Measurements from ENCODE around the gene CSE1L. TPM values are rescaled to one million over a fixed set of nuclear protein-coding genes. Genes with fewer than 3 reads are reported as not detected.

Gene CSE1L
- total RNA-seq, 1 experiment from 2014 or later: 246 TPM

DNA sequence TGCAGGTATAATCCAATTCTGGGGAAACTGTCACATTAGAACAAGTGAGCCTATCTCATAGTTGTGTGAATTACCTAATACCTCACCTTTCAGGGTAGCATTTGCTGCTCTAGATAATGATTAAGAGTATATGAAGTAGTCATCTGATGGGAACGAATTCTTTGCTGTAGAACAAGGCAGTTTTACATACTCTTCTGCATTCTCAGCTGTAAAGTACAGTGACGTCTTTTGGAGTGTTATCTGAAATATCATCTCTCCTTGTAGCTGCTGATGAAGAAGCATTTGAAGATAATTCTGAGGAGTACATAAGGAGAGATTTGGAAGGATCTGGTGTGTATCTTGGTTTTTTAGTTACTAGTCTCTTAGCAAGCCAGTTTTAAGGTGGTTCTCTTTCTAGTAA is 28.4 kb downstream of the CSE1L start:
- peaks cover 2% of the 10 kb centered on the region for H3K79me1 ChIP-seq (ENCODE audit: insufficient read depth, low read depth, low read length, poor library complexity, severe bottlenecking)
- TF ChIP-seq, protein P1, sequence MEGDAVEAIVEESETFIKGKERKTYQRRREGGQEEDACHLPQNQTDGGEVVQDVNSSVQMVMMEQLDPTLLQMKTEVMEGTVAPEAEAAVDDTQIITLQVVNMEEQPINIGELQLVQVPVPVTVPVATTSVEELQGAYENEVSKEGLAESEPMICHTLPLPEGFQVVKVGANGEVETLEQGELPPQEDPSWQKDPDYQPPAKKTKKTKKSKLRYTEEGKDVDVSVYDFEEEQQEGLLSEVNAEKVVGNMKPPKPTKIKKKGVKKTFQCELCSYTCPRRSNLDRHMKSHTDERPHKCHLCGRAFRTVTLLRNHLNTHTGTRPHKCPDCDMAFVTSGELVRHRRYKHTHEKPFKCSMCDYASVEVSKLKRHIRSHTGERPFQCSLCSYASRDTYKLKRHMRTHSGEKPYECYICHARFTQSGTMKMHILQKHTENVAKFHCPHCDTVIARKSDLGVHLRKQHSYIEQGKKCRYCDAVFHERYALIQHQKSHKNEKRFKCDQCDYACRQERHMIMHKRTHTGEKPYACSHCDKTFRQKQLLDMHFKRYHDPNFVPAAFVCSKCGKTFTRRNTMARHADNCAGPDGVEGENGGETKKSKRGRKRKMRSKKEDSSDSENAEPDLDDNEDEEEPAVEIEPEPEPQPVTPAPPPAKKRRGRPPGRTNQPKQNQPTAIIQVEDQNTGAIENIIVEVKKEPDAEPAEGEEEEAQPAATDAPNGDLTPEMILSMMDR (conservative IDR thresholded peaks at IDR 0.05): no peak
- no peak overlapping the region for H4K91ac ChIP-seq (ENCODE audit: insufficient read length, low read depth, low read length)
- Mint-ChIP-seq H3K4me3 (no peak overlapping the region), H3K9me3 (no peaks in the 10 kb centered on the region), H3K36me3 (ENCODE audit: insufficient read depth in 1 of 3, low read depth in 3 of 3) (peaks cover 35 to 97% (median 87%) of the 10 kb centered on the region in 3 experiments; a peak in 6 of 7 replicates), H3K27ac (peak overlapping the region in 1 of 3 experiments; percentile 15; a peak in 1 of 7 replicates), H3K4me1 (no peaks in the 10 kb centered on the region), H3K27me3 (ENCODE audit: low read depth) (no peaks in the 10 kb centered on the region)
- no peak overlapping the region for H2BK12ac ChIP-seq (ENCODE audit: insufficient read length, low read depth, low read length)
- no peak overlapping the region for H3K4ac ChIP-seq (ENCODE audit: low read depth, low read length)
- H2AK5ac ChIP-seq (ENCODE audit: insufficient read length, low read length): no peak overlapping the region
- H3K9me3 ChIP-seq (ENCODE audit: control insufficient read depth, low read depth, low read length): no peaks in the 10 kb centered on the region
- no peak overlapping the region for H2BK5ac ChIP-seq (ENCODE audit: insufficient read length, low read length)
- H3K27me3 ChIP-seq (ENCODE audit: insufficient read depth, low read length): no peaks in the 10 kb centered on the region
- DNase-seq: no peak
- no peak overlapping the region for H3K27ac ChIP-seq (ENCODE audit: insufficient read length, low read depth, low read length)
- H3K4me1 ChIP-seq (ENCODE audit: insufficient read depth, low read length): no peaks in the 10 kb centered on the region
- H4K5ac ChIP-seq (ENCODE audit: insufficient read length, low read depth, low read length): no peak overlapping the region
- no peaks in the 10 kb centered on the region for H3K79me2 ChIP-seq (ENCODE audit: insufficient read depth, low read length)
- H2AFZ ChIP-seq (ENCODE audit: low read length): no peak overlapping the region
- no peak overlapping the region for H3K4me2 ChIP-seq (ENCODE audit: insufficient read depth, insufficient read length, low read length)
- no peak overlapping the region for H3K18ac ChIP-seq (ENCODE audit: insufficient read length, low read depth, low read length)
- H3K23me2 ChIP-seq (ENCODE audit: insufficient read length, low read depth, low read length, poor library complexity, severe bottlenecking): no peaks in the 10 kb centered on the region
- H2BK120ac ChIP-seq (ENCODE audit: low read depth, low read length, poor library complexity, severe bottlenecking): no peak overlapping the region
- no peak overlapping the region for H2BK20ac ChIP-seq (ENCODE audit: low read depth, low read length, poor library complexity, severe bottlenecking)
- no peak overlapping the region for H3K23ac ChIP-seq (ENCODE audit: insufficient read length, low read depth, low read length)
- no peaks in the 10 kb centered on the region for H4K20me1 ChIP-seq (ENCODE audit: control insufficient read depth, insufficient read depth, insufficient read length)
- H3T11ph ChIP-seq (ENCODE audit: low read length): no peak overlapping the region
- H3K56ac ChIP-seq (ENCODE audit: insufficient read length, low read depth, low read length): no peak overlapping the region
- no peak overlapping the region for H4K8ac ChIP-seq (replicated peaks; ENCODE audit: insufficient read length, low read depth, low read length)
- no CpG with 5 or more reads among the region's 2 CpGs for WGBS (ENCODE audit: extremely low coverage, insufficient read length, low lambda C conversion rate)
- no peak overlapping the region for H3K9ac ChIP-seq (ENCODE audit: extremely low read depth, insufficient read length, low read length)
- H2BK15ac ChIP-seq (ENCODE audit: low read depth, low read length): no peak overlapping the region
- no peak overlapping the region for H3K14ac ChIP-seq (ENCODE audit: insufficient read depth, low read length)

Data from H9 (cell line).